ENCODE data around the gene TCF7L2. TPM values are rescaled to one million over a fixed set of nuclear protein-coding genes. Genes with fewer than 3 reads are reported as not detected.

TCF7L2 gene
- total RNA-seq, 1 experiment from 2014 or later: 45.2 TPM

- TF ChIP-seq SIN3A (IDR thresholded peaks at IDR 0.05; ENCODE audit: borderline replicate concordance, insufficient read depth, low read depth, low read length) (no peak), POLR2AphosphoS5 (IDR thresholded peaks at IDR 0.05; ENCODE audit: low read depth, low read length) (no peak), CTCF (IDR thresholded peaks at IDR 0.05) (no peak), REST (IDR thresholded peaks at IDR 0.05; ENCODE audit: insufficient read depth in 1 of 2, low read depth in 2 of 2, low read length in 1 of 2) (no peak), TCF7L2 (IDR thresholded peaks at IDR 0.05; ENCODE audit: low read depth, low read length) (no peak)
- intact Hi-C loops (cut with micrococcal nuclease; ENCODE audit: unreplicated experiment): no loop called here
- in situ Hi-C loops (cut with HindIII; ENCODE audit: low pct_unique_long_range_greater_than_20kb, low sequenced_read_pairs): no loop called here
- Histone ChIP-seq H3K9me3 (ENCODE audit: control insufficient read depth, insufficient read depth, low read depth, low read length) (no peaks in the 10 kb centered on the region), H3K27ac (ENCODE audit: low read length) (no peak overlapping the region), H3K36me3 (ENCODE audit: control insufficient read depth, insufficient read depth, low read length) (no peaks in the 10 kb centered on the region), H3K4me3 (ENCODE audit: low read depth in 2 of 2, low read length in 2 of 2) (no peak overlapping the region), H3K27me3 (ENCODE audit: control insufficient read depth, insufficient read depth, low read length) (no peaks in the 10 kb centered on the region), H3K4me1 (ENCODE audit: control insufficient read depth, insufficient read depth, low read length) (peaks cover 61% of the 10 kb centered on the region)
- peak; percentile 52 for ATAC-seq
- DNase-seq (ENCODE audit: low read depth, low spot score): no peak
- ChIA-PET POLR2A (no interaction called here), CTCF (no interaction called here)
- no TSS peak for BruUV-seq (replicated peaks)
These were observed 33.5 kb downstream of the TCF7L2 start for GRCh38 chr10:112983444-112984056.

GRCh38 chr10:112984756-112985155 lies 34.7 kb downstream of the TCF7L2 start:
- Histone ChIP-seq H3K27me3 (ENCODE audit: control insufficient read depth, insufficient read depth, low read length) (no peaks in the 10 kb centered on the region), H3K36me3 (ENCODE audit: control insufficient read depth, insufficient read depth, low read length) (no peaks in the 10 kb centered on the region), H3K4me3 (ENCODE audit: low read depth in 2 of 2, low read length in 2 of 2) (no peak overlapping the region), H3K9me3 (ENCODE audit: control insufficient read depth, insufficient read depth, low read depth, low read length) (no peaks in the 10 kb centered on the region), H3K4me1 (ENCODE audit: control insufficient read depth, insufficient read depth, low read length) (peaks cover 73% of the 10 kb centered on the region), H3K27ac (ENCODE audit: low read length) (peak overlapping the region; percentile 48)
- DNase-seq (ENCODE audit: low read depth, low spot score) (no peak), ATAC-seq (no peak)
- intact Hi-C loops (cut with micrococcal nuclease; ENCODE audit: unreplicated experiment): no loop called here
- ChIA-PET POLR2A (interaction anchor here (0.7 kb wide), 2 partner anchors 11 to 952 kb away, joined by 4 to 17 read pairs; no protein-coding TSS in a partner anchor), CTCF (no interaction called here)
- no peak for TF ChIP-seq REST (IDR thresholded peaks at IDR 0.05; ENCODE audit: insufficient read depth in 1 of 2, low read depth in 2 of 2, low read length in 1 of 2)
- no peak for TF ChIP-seq CTCF (IDR thresholded peaks at IDR 0.05)
- no peak for TF ChIP-seq TCF7L2 (IDR thresholded peaks at IDR 0.05; ENCODE audit: low read depth, low read length)
- TF ChIP-seq SIN3A (IDR thresholded peaks at IDR 0.05; ENCODE audit: borderline replicate concordance, insufficient read depth, low read depth, low read length): no peak
- TF ChIP-seq POLR2AphosphoS5 (IDR thresholded peaks at IDR 0.05; ENCODE audit: low read depth, low read length): no peak
- in situ Hi-C loops (cut with HindIII; ENCODE audit: low pct_unique_long_range_greater_than_20kb, low sequenced_read_pairs): no loop called here
- BruUV-seq (replicated peaks): no TSS peak
